ENCODE data around the gene CLNK. TPM values are rescaled to one million over a fixed set of nuclear protein-coding genes. Genes with fewer than 3 reads are reported as not detected.

Gene CLNK
- total RNA-seq, 2 experiments from 2014 or later = 2.0 TPM; not detected in 1

DNA sequence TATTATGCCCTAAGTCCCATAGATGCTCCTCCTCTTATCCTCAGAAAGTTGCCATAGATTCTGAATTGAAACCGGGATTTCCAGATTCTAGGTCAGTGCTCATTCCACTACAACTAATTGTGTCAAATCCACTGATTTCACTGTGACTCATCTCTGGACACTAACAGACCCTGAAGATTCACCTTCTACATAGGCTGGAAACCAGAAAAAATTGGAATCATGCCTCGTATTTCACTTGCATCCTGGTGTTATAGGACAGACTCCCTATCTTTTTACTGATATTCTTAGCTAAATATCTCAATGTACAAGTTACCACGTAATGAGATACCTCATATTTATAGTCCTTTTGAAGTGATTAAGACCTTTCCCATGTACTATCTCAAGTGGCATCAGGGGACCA lies 36.7 kb downstream of the CLNK start:
- CTCF ChIA-PET (ENCODE audit: unreplicated experiment) = no interaction called here
- H2AFZ ChIP-seq (ENCODE audit: low read length) = no peak overlapping the region
- no peaks in the 10 kb centered on the region for H3K9me2 ChIP-seq (ENCODE audit: insufficient read depth, low read length)
- no peaks in the 10 kb centered on the region for H4K20me1 ChIP-seq (ENCODE audit: insufficient read depth, low read length)
- no peaks in the 10 kb centered on the region for H3K79me2 ChIP-seq (ENCODE audit: insufficient read depth, low read depth, low read length)
- POLR2A ChIA-PET = interaction anchor here (0.8 to 1.0 kb wide), 2 partner anchors 8 to 75 kb away, joined by 3 to 14 read pairs; no protein-coding TSS in a partner anchor
- H3K9me3 ChIP-seq (ENCODE audit: low read length) = no peaks in the 10 kb centered on the region
- no peaks in the 10 kb centered on the region for H3K36me3 ChIP-seq (ENCODE audit: insufficient read depth, low read length)
- DNase-seq (ENCODE audit: low spot score) = no peak
- TF ChIP-seq, protein P1, sequence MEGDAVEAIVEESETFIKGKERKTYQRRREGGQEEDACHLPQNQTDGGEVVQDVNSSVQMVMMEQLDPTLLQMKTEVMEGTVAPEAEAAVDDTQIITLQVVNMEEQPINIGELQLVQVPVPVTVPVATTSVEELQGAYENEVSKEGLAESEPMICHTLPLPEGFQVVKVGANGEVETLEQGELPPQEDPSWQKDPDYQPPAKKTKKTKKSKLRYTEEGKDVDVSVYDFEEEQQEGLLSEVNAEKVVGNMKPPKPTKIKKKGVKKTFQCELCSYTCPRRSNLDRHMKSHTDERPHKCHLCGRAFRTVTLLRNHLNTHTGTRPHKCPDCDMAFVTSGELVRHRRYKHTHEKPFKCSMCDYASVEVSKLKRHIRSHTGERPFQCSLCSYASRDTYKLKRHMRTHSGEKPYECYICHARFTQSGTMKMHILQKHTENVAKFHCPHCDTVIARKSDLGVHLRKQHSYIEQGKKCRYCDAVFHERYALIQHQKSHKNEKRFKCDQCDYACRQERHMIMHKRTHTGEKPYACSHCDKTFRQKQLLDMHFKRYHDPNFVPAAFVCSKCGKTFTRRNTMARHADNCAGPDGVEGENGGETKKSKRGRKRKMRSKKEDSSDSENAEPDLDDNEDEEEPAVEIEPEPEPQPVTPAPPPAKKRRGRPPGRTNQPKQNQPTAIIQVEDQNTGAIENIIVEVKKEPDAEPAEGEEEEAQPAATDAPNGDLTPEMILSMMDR (conservative IDR thresholded peaks at IDR 0.05; ENCODE audit: low read length) = no peak
- TF ChIP-seq EZH2phosphoT487 (IDR thresholded peaks at IDR 0.05; ENCODE audit: borderline replicate concordance, low read depth, low read length) = no peak
- no peak overlapping the region for H3K27ac ChIP-seq (ENCODE audit: low read depth, low read length, poor library complexity, severe bottlenecking)
- no peak overlapping the region for H3K4me3 ChIP-seq (ENCODE audit: low read depth, low read length, poor library complexity, severe bottlenecking)
- intact Hi-C loops (cut with micrococcal nuclease; ENCODE audit: unreplicated experiment) = no loop called here
- no TSS peak for BruUV-seq (replicated peaks)
- no peak overlapping the region for H3K4me2 ChIP-seq (ENCODE audit: low read length)
- H3K4me1 ChIP-seq (ENCODE audit: insufficient read depth, low read length, poor library complexity, severe bottlenecking) = no peaks in the 10 kb centered on the region

DNA sequence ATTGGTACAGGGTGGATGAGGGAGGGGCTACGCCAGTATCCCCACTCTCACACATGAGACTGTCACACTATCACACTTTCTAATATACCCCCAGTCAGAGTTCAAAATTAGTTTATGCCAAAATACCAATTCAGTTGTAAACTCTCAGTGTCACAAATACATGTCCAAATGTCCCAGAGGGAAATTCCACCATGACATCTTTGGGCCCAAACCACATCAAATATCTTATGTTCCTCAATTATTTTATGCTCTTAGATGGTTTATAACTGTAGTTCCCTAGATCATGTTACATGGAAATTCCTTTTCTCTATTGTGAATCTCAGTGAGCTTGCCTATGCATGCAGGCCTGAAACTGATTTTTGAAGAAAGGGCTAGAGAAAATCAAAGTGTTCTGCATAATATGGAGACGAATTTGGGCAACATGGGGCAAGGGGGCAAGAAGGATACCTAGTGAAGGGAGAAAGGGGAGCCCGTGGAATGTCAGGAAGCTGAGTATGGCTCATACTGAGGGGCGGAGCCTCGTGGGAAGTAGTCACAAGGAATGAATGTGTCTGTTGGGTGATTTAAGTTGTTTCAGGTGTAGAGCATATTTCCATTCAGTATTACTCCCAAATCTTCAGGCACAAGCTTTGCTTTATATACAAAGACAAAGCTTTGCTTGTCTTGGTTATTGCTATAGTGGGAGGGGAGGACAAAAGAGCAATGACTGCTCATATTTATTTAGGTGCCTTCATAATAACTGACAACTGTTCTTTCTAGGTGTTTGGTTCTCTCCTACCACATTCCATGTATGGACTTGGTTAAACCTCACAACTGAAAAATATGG lies 40.8 kb downstream of the CLNK start:
- H3K4me3 ChIP-seq (ENCODE audit: low read depth, low read length, poor library complexity, severe bottlenecking) = no peak overlapping the region
- H3K9me2 ChIP-seq (ENCODE audit: insufficient read depth, low read length) = no peaks in the 10 kb centered on the region
- H3K4me1 ChIP-seq (ENCODE audit: insufficient read depth, low read length, poor library complexity, severe bottlenecking) = no peaks in the 10 kb centered on the region
- intact Hi-C loops (cut with micrococcal nuclease; ENCODE audit: unreplicated experiment) = no loop called here
- no peak overlapping the region for H2AFZ ChIP-seq (ENCODE audit: low read length)
- H3K4me2 ChIP-seq (ENCODE audit: low read length) = no peak overlapping the region
- TF ChIP-seq EZH2phosphoT487 (IDR thresholded peaks at IDR 0.05; ENCODE audit: borderline replicate concordance, low read depth, low read length) = no peak
- TF ChIP-seq, protein P1 (conservative IDR thresholded peaks at IDR 0.05; ENCODE audit: low read length) = no peak
- no peaks in the 10 kb centered on the region for H4K20me1 ChIP-seq (ENCODE audit: insufficient read depth, low read length)
- DNase-seq (ENCODE audit: low spot score) = no peak
- H3K9me3 ChIP-seq (ENCODE audit: low read length) = no peaks in the 10 kb centered on the region
- ChIA-PET POLR2A (interaction anchor here (1.4 to 1.7 kb wide), 2 partner anchors 13 to 27 kb away, joined by 3 to 4 read pairs; no protein-coding TSS in a partner anchor), CTCF (ENCODE audit: unreplicated experiment) (no interaction called here)
- H3K27ac ChIP-seq (ENCODE audit: low read depth, low read length, poor library complexity, severe bottlenecking) = no peak overlapping the region
- BruUV-seq (replicated peaks) = no TSS peak
- no peaks in the 10 kb centered on the region for H3K79me2 ChIP-seq (ENCODE audit: insufficient read depth, low read depth, low read length)
- no peaks in the 10 kb centered on the region for H3K36me3 ChIP-seq (ENCODE audit: insufficient read depth, low read length)

Measured in OCI-LY7 (cell line).